Diencephalon (tissue), 1 donor: ENCODE data around the gene DOLK. TPM values are rescaled to one million over a fixed set of nuclear protein-coding genes. Genes with fewer than 3 reads are reported as not detected.

ENCODE experiments used
- total RNA-seq: library from RNA; depleted of rRNA; stranded (reverse); fragments of >200 nt; gene quantifications from one replicate; pipeline ENCODE4 v1.2.3, GENCODE V29; 2014

The DOLK gene
- total RNA-seq = 20.5 TPM

GRCh38 chr9:128947527-128948301, at the start of gene DOLK, which contains the start of gene NUP188:
Gene DOLK, minus strand, starts transcription at chr9:128947603. Its CDS starts 300 bp downstream, at chr9:128947303.
Gene NUP188, plus strand, starts transcription at chr9:128947699. Its CDS starts 21 bp downstream, at chr9:128947720.

GRCh38 chr9:128920381-128921058, 26.9 kb downstream of the DOLK start, which contains the start of gene PHYHD1:
Gene PHYHD1, plus strand, starts transcription at chr9:128920982. Its CDS starts 1,342 bp downstream, at chr9:128922324.

Other genes starting within 250 kb of the DOLK start
- gene PKN3, start 245.1 kb downstream of the DOLK start, total RNA-seq = 0.92 TPM
- gene ZDHHC12, start 223.5 kb downstream of the DOLK start, total RNA-seq = 4.4 TPM
- gene ZER1, start 175.7 kb downstream of the DOLK start, total RNA-seq = 34.8 TPM
- gene TBC1D13, start 160.3 kb downstream of the DOLK start, total RNA-seq = 13.1 TPM
- gene ENDOG, start 129.1 kb downstream of the DOLK start, total RNA-seq = 19.8 TPM
- 20.5 TPM for gene SPOUT1, start 117.8 kb downstream of the DOLK start, total RNA-seq
- gene KYAT1, start 65.7 kb downstream of the DOLK start, total RNA-seq = 9.0 TPM
- gene LRRC8A, start 65.5 kb downstream of the DOLK start, total RNA-seq = 30.9 TPM
- 2.1 TPM for gene PHYHD1, start 26.6 kb downstream of the DOLK start, total RNA-seq
- 33.4 TPM for gene NUP188, start 96 bp upstream of the DOLK start, total RNA-seq
- gene SH3GLB2, start 80.7 kb upstream of the DOLK start, total RNA-seq = 66.4 TPM
- gene MIGA2, start 89.0 kb upstream of the DOLK start, total RNA-seq = 23.8 TPM
- gene DOLPP1, start 133.5 kb upstream of the DOLK start, total RNA-seq = 20.8 TPM
- 31.1 TPM for gene CRAT, start 163.2 kb upstream of the DOLK start, total RNA-seq
- 67.6 TPM for gene PTPA, start 163.8 kb upstream of the DOLK start, total RNA-seq
- 8.5 TPM for gene IER5L, start 230.7 kb upstream of the DOLK start, total RNA-seq